Keratinocyte (primary cell): ENCODE measurements around the gene GYS2. TPM values are rescaled to one million over a fixed set of nuclear protein-coding genes. Genes with fewer than 3 reads are reported as not detected.

Experiments used
- DNase-seq: peaks from one replicate; pipeline ENCODE4 v3.0.0-alpha.2; 2011; ENCODE audit warnings: low read depth, missing footprints, low spot score
- FAIRE-seq: peaks from 2 replicates; lab custom pipeline; 2011; peaks lifted over from hg19 to GRCh38; lab: Jason Lieb, UNC
- H2AFZ ChIP-seq: 2 replicates; pipeline ENCODE4 v1.6.0; 2012; ENCODE audit warnings: low read length, control low read depth, inconsistent platforms; ENCODE audit not compliant: control insufficient read depth
- H3K27ac ChIP-seq: 2 replicates; pipeline ENCODE4 v1.5.1; 2011; ENCODE audit warnings: low read length; ENCODE audit not compliant: control insufficient read depth, insufficient read depth
- H3K27me3 ChIP-seq: 3 replicates; pipeline ENCODE4 v1.6.0; 2011; ENCODE audit warnings: low read length; ENCODE audit not compliant: control insufficient read depth, insufficient read depth; ENCODE audit errors: extremely low read depth
- H3K36me3 ChIP-seq, 2 experiments: 2 replicates in 1 of 2; 3 replicates in 1 of 2; pipeline ENCODE4 v1.5.1; 2011; ENCODE audit warnings: low read length in 2 of 2, mild to moderate bottlenecking in 1 of 2; ENCODE audit not compliant: control insufficient read depth in 2 of 2, insufficient read depth in 2 of 2; ENCODE audit errors: extremely low read depth in 1 of 2
- H3K4me1 ChIP-seq: 3 replicates; pipeline ENCODE4 v1.5.1; 2011; ENCODE audit warnings: low read length; ENCODE audit not compliant: control insufficient read depth, insufficient read depth; ENCODE audit errors: extremely low read depth
- H3K4me2 ChIP-seq: 3 replicates; pipeline ENCODE4 v1.6.0; 2011; ENCODE audit warnings: low read depth, low read length; ENCODE audit not compliant: control insufficient read depth, insufficient read depth; ENCODE audit errors: extremely low read depth
- H3K4me3 ChIP-seq, 3 experiments: fragments of 200-600 bp in 1 of 3; sonication (generic) in 1 of 3; 2 replicates in 2 of 3; 3 replicates in 1 of 3; pipeline ENCODE4 v1.5.1; 2011 to 2016; ENCODE audit warnings: low read length in 3 of 3, mild to moderate bottlenecking in 3 of 3, control low read depth in 2 of 3, inconsistent platforms in 1 of 3, low read depth in 1 of 3, mixed read lengths in 1 of 3, mixed run types in 1 of 3, moderate library complexity in 1 of 3; ENCODE audit not compliant: control insufficient read depth in 2 of 3, insufficient read depth in 2 of 3; ENCODE audit errors: extremely low read depth in 1 of 3
- H3K79me2 ChIP-seq: 2 replicates; pipeline ENCODE4 v1.6.0; 2012; ENCODE audit warnings: low read length; ENCODE audit not compliant: control insufficient read depth, insufficient read depth
- H3K9ac ChIP-seq: 3 replicates; pipeline ENCODE4 v1.6.0; 2011; ENCODE audit warnings: low read length; ENCODE audit not compliant: control insufficient read depth, insufficient read depth; ENCODE audit errors: extremely low read depth
- H3K9me1 ChIP-seq: 3 replicates; pipeline ENCODE4 v1.6.0; 2011; ENCODE audit warnings: low read length; ENCODE audit not compliant: control insufficient read depth, insufficient read depth; ENCODE audit errors: extremely low read depth
- H3K9me3 ChIP-seq: 2 replicates; pipeline ENCODE4 v1.5.1; 2012; ENCODE audit warnings: low read depth, low read length; ENCODE audit not compliant: control insufficient read depth
- H4K20me1 ChIP-seq: 3 replicates; pipeline ENCODE4 v1.6.0; 2011; ENCODE audit warnings: low read length; ENCODE audit not compliant: control insufficient read depth, insufficient read depth; ENCODE audit errors: extremely low read depth
- EZH2 ChIP-seq: IDR thresholded peaks from one replicate; pipeline ENCODE4 v1.6.1; 2012; ENCODE audit warnings: inconsistent platforms, mild to moderate bottlenecking, low read length, moderate library complexity
- dilution Hi-C: fragments of 300-500 bp; cut with MboI; formaldehyde crosslinking; loops from one replicate; pipeline ENCODE4 v1.7.0; 2020; ENCODE audit warnings: low sequenced_read_pairs; ENCODE audit not compliant: extremely low pct_ligation_motif_present
- polyA plus RNA-seq, 5 experiments: library from polyadenylated mRNA; depleted of rRNA in 3 of 5; stranded (reverse) in 3 of 5; stranded (forward) in 1 of 5; unstranded in 1 of 5; fragments of >200 nt; gene quantifications; 1 replicate in 1 of 5; 2 replicates in 3 of 5; 3 replicates in 1 of 5; pipeline versions ENCODE4 v1.2.1 to v1.2.3, GENCODE V29; 2011 to 2012; ENCODE audit warnings: missing spikeins in 2 of 5, low read depth in 1 of 5, low replicate concordance in 1 of 5
- TF ChIP-seq, protein P1 (sequence below), 3 experiments: IDR thresholded peaks in 1 of 3; conservative IDR thresholded peaks in 1 of 3; optimal IDR thresholded peaks in 1 of 3; 2 replicates in 2 of 3; 3 replicates in 1 of 3; pipeline versions ENCODE3 to v1.5.1; 2011; ENCODE audit warnings: low read length in 3 of 3, mild to moderate bottlenecking in 3 of 3, moderate library complexity in 2 of 3, control low read depth in 1 of 3, inconsistent platforms in 1 of 3; ENCODE audit not compliant: insufficient read depth in 2 of 3; ENCODE audit errors: extremely low read depth in 1 of 3

Gene GYS2
- polyA plus RNA-seq, 1 donor (not counting 4 experiments of a cell fraction or from before 2014, with no cell fraction given) = not detected

- no peaks in the 10 kb centered on the region for H3K4me1 ChIP-seq
- no peaks in the 10 kb centered on the region for H4K20me1 ChIP-seq
- DNase-seq (no peak), FAIRE-seq (peak; percentile 13)
- H3K4me3 ChIP-seq = no peak overlapping the region
- no peaks in the 10 kb centered on the region for H3K9me1 ChIP-seq
- dilution Hi-C loops = no loop called here
- H3K27ac ChIP-seq = no peak overlapping the region
- no peaks in the 10 kb centered on the region for H3K9me3 ChIP-seq
- TF ChIP-seq, protein P1, sequence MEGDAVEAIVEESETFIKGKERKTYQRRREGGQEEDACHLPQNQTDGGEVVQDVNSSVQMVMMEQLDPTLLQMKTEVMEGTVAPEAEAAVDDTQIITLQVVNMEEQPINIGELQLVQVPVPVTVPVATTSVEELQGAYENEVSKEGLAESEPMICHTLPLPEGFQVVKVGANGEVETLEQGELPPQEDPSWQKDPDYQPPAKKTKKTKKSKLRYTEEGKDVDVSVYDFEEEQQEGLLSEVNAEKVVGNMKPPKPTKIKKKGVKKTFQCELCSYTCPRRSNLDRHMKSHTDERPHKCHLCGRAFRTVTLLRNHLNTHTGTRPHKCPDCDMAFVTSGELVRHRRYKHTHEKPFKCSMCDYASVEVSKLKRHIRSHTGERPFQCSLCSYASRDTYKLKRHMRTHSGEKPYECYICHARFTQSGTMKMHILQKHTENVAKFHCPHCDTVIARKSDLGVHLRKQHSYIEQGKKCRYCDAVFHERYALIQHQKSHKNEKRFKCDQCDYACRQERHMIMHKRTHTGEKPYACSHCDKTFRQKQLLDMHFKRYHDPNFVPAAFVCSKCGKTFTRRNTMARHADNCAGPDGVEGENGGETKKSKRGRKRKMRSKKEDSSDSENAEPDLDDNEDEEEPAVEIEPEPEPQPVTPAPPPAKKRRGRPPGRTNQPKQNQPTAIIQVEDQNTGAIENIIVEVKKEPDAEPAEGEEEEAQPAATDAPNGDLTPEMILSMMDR (optimal IDR thresholded peaks at IDR 0.05 in 1 of 3, IDR thresholded peaks at IDR 0.05 in 1 of 3, conservative IDR thresholded peaks at IDR 0.05 in 1 of 3; ENCODE audit: extremely low read depth in 1 of 3, insufficient read depth in 2 of 3, low read length in 3 of 3) = no peak
- no peak for TF ChIP-seq EZH2
- no peaks in the 10 kb centered on the region for H3K36me3 ChIP-seq
- no peaks in the 10 kb centered on the region for H3K79me2 ChIP-seq
- no peaks in the 10 kb centered on the region for H3K27me3 ChIP-seq
- no peak overlapping the region for H2AFZ ChIP-seq
- no peak overlapping the region for H3K4me2 ChIP-seq
- H3K9ac ChIP-seq = no peak overlapping the region
Measured at GRCh38 chr12:21538061-21538653, 66.5 kb downstream of the GYS2 start.

GRCh38 chr12:21529456-21529855 is 75.2 kb downstream of the GYS2 start:
- no peaks in the 10 kb centered on the region for H3K9me3 ChIP-seq
- H3K27me3 ChIP-seq = peaks cover 27% of the 10 kb centered on the region
- H3K4me3 ChIP-seq = no peak overlapping the region
- no peak for DNase-seq
- no peaks in the 10 kb centered on the region for H4K20me1 ChIP-seq
- no peak for FAIRE-seq
- H2AFZ ChIP-seq = no peak overlapping the region
- no peaks in the 10 kb centered on the region for H3K79me2 ChIP-seq
- dilution Hi-C loops = no loop called here
- no peaks in the 10 kb centered on the region for H3K9me1 ChIP-seq
- no peak overlapping the region for H3K9ac ChIP-seq
- no peak overlapping the region for H3K27ac ChIP-seq
- no peaks in the 10 kb centered on the region for H3K36me3 ChIP-seq
- no peaks in the 10 kb centered on the region for H3K4me1 ChIP-seq
- H3K4me2 ChIP-seq = no peak overlapping the region
- TF ChIP-seq, protein P1 (optimal IDR thresholded peaks at IDR 0.05 in 1 of 3, IDR thresholded peaks at IDR 0.05 in 1 of 3, conservative IDR thresholded peaks at IDR 0.05 in 1 of 3; ENCODE audit: extremely low read depth in 1 of 3, insufficient read depth in 2 of 3, low read length in 3 of 3) = no peak
- no peak for TF ChIP-seq EZH2
